ENCODE results near the gene SLC25A12. TPM values are rescaled to one million over a fixed set of nuclear protein-coding genes. Genes with fewer than 3 reads are reported as not detected.

Gene SLC25A12
- total and polyA plus RNA-seq, 9 of the 15 experiments (the other 6 are each of a cell fraction or from before 2014, with no cell fraction given): 13.5 to 36.5 (median 21.7) TPM

DNA sequence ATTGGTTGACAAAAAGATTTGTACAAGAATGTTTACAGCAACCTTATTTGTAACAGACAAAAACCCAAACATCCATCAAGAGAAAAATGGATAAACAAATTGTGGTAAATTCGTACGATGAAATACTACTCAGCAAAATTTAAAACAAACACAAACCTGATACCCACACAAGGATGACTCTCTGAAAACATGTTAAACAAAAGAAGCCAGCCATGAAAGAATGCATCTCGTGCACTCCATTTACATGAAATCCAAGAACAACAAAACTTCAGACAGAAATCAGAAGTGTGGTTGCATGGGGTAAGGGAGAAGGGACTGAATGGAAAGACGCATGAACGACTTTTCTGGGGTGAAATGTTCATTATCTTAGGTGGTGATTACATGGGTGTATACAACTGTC, 93.4 kb downstream of the SLC25A12 start:
- H3K9me3 ChIP-seq (replicated peaks; ENCODE audit: control insufficient read depth, insufficient read depth, low read depth, low read length): no peaks in the 10 kb centered on the region
- H3K4me1 ChIP-seq (replicated peaks in 1 of 2; ENCODE audit: control insufficient read depth in 2 of 2, insufficient read depth in 2 of 2, low read length in 2 of 2): no peaks in the 10 kb centered on the region
- CTCF ChIA-PET (ENCODE audit: low intra/inter-chr PET ratio): no interaction called here
- POLR2A ChIA-PET: no interaction called here
- DNase-seq (ENCODE audit: extremely low read depth in 1 of 4, low spot score in 3 of 4) (no peak), ATAC-seq (no peak), FAIRE-seq (no peak)
- in situ Hi-C loops (cut with MboI): no loop called here
- WGBS (ENCODE audit: insufficient coverage, low coverage, missing lambda C conversion rate): 77% methylated on average over 5 of the region's 5 CpGs
- no peak overlapping the region for H3K4me2 ChIP-seq (ENCODE audit: insufficient read depth, low read length)
- no peak for TF ChIP-seq NR2C2 (CRISPR knock-in tag; IDR thresholded peaks at IDR 0.05)
- no peak for TF ChIP-seq NR2C2 (tag; IDR thresholded peaks at IDR 0.05)
- peak; percentile 62; the same call in 1 of the 2 replicates for TF ChIP-seq C11orf30 (IDR thresholded peaks at IDR 0.05; ENCODE audit: low read depth)
- TF ChIP-seq, protein P1, sequence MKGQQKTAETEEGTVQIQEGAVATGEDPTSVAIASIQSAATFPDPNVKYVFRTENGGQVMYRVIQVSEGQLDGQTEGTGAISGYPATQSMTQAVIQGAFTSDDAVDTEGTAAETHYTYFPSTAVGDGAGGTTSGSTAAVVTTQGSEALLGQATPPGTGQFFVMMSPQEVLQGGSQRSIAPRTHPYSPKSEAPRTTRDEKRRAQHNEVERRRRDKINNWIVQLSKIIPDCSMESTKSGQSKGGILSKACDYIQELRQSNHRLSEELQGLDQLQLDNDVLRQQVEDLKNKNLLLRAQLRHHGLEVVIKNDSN (CRISPR knock-in tag; IDR thresholded peaks at IDR 0.05): no peak
- no peak for TF ChIP-seq HDGF (IDR thresholded peaks at IDR 0.05)
- TF ChIP-seq, protein P2, sequence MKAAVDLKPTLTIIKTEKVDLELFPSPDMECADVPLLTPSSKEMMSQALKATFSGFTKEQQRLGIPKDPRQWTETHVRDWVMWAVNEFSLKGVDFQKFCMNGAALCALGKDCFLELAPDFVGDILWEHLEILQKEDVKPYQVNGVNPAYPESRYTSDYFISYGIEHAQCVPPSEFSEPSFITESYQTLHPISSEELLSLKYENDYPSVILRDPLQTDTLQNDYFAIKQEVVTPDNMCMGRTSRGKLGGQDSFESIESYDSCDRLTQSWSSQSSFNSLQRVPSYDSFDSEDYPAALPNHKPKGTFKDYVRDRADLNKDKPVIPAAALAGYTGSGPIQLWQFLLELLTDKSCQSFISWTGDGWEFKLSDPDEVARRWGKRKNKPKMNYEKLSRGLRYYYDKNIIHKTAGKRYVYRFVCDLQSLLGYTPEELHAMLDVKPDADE (conservative IDR thresholded peaks at IDR 0.05; ENCODE audit: control insufficient read depth, low read depth, low read length): no peak
- TF ChIP-seq ZNF316 (IDR thresholded peaks at IDR 0.05): peak; percentile 81
- 0 out of 3 replicates have a peak, but pooled peaks cover 3% of the 10 kb centered on the region for H3K36me3 ChIP-seq (ENCODE audit: control insufficient read depth, insufficient read depth, low read length)
- no peak overlapping the region for H2AFZ ChIP-seq (ENCODE audit: low read depth, low read length)
- no peaks in the 10 kb centered on the region for H3K9me1 ChIP-seq (ENCODE audit: control insufficient read depth, insufficient read depth, low read length)
- BruUV-seq (replicated peaks): no TSS peak
- no peak overlapping the region for H3K27ac ChIP-seq (ENCODE audit: extremely low read depth, low read depth, low read length)
- H3K27me3 ChIP-seq (ENCODE audit: control insufficient read depth in 2 of 2, insufficient read depth in 2 of 2, low read length in 2 of 2): no peaks in the 10 kb centered on the region
- H4K20me1 ChIP-seq (replicated peaks; ENCODE audit: control insufficient read depth, insufficient read depth, low read length): no peaks in the 10 kb centered on the region
- H3K9ac ChIP-seq (ENCODE audit: insufficient read depth in 1 of 2, low read depth in 2 of 2, low read length in 2 of 2): no peak overlapping the region
- no peak overlapping the region for H3K4me3 ChIP-seq
- intact Hi-C loops (cut with micrococcal nuclease): no loop called here
- no peaks in the 10 kb centered on the region for H3K79me2 ChIP-seq (ENCODE audit: control insufficient read depth, insufficient read depth, low read length)

Data from K562 (cell line).